GM19240 (cell line): Measurements from ENCODE around the gene HS3ST4.

Source experiments
- DNase-seq: peaks from one replicate; pipeline ENCODE4 v3.0.0; 2011; ENCODE audit warnings: low spot score; ENCODE audit not compliant: insufficient read length

The HS3ST4 gene

DNA sequence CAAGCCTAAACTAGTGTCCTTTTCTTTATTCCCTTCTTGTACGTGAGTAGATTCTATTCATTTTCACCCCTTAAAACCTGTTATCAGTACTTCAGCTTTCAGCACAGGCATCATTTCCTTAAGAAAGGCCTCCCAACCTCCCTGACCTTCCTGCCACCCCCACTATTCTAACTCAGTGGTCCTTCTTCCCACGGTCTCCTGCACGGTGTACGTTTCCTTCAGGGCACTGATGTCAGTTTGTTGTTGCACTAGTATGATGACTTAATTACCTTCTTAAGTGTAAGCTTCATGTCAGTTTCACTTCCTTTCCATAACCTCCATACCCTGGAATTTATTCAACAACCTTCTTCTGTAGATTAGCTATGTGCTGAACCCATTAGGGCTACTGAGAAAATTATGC lies 484.2 kb downstream of the HS3ST4 start:
- no peak for DNase-seq

DNA sequence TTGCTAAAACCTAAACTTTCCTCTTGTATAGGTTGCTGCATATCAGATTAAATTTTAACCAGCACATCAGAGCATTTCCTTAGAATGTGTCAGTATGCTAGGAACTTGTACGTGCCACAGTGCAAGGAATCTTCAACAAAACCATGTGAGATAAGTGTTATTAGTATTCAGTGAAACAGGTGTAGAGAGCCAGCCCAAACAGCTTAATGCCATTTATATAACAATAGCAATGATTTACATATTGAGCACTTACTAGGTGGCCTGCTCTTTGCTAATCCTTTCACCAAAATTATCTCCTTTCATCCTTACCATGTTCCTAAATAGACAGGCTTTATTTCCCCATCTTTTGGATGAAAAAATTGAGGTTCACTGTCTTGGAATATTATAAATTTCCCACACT lies 485.7 kb downstream of the HS3ST4 start:
- no peak for DNase-seq

GRCh38 chr16:26178298-26178697 lies 486.5 kb downstream of the HS3ST4 start:
- no peak for DNase-seq

DNA sequence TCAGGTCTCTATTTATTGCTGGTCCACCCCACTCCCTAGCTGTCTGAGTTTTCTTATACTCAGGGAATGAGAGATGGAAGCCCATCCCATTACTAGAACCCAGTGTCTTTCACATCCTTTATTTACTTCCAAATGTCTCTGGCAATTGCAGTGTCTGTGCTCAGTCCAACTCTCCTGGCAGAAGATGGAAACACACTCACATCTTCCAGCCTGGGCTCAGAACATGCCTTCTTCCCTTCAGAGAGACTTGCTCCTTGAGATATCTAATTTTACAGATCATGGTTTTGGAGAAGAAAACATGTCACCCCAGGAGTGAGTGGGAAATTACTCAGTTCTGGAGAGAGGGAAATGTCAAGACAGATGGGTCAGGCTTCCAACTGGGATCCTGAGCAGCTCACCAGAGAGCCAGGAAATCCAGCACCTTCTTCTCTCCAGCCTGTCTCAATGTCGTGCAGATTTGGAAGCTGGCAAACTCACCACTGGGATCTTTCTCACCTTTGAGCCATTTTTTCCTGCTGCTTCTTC lies 494.4 kb downstream of the HS3ST4 start:
- no peak for DNase-seq
